DMS 273 (cell line): ENCODE data around the gene ZCCHC7.
"Not testable (repeated sequence)": the region's sequence is repeated elsewhere in the genome, so short reads cannot be mapped to it uniquely, and the experiment has no call there.

Source experiments
- DNase-seq: peaks from one replicate; lab custom pipeline; 2025; ENCODE audit not compliant: unreplicated experiment; lab: John Stamatoyannopoulos, UW

Gene ZCCHC7

DNA sequence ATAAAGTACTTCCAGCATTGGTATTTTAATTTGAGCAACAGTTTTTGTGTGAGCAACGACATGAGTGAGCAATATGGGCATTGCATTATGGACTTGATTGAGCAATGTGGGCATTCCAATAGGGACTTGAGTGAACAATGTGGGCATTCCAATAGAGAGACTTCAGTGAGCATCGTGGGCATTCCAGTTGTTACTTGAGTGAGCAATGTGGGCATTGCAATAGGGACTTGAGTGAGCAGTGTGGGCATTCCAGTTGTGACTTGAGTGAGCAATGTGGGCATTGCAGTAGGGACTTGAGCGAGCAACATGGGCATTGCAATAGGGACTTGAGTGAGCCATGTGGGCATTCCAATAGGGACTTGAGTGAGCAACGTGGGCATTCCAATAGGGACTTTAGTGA lies 52.2 kb downstream of the ZCCHC7 start:
- DNase-seq, result no peak

DNA sequence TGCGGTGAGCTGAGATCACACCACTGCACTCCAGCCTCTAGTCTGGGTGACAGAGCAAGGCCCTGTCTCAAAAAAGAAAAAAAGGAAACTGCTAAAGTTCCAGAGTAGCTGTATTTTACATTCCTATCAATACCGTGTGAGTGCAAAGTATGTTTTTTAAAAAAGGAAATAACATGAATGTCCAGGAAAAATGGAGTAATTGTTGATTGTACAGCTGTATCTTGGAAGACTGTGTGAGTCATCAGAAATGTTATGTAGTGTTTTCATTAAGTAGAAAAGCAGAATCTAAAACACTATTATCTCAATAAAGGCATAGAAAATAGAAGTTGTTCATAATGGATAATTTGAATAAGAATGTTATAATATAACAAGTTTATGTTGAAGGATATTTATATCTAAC lies 53.9 kb downstream of the ZCCHC7 start:
- DNase-seq, result no peak

DNA sequence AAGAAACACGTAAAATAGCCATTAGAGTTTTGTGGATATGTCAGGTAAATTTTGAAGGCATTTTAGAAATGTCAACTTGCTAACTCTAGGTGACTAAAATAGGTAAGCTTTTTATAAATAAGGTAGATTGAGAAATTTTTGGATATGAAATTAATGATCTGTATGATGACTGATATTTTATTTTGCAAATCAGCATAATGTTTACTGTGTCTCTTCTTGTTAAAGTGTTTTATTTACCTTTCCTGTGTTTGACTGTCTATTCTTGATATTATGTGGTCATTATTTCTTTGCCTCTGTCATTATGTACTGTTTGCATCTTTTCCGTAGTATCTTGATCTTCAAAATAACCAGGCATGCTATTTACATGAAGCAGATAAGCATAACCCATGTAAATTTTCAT lies 58.4 kb downstream of the ZCCHC7 start:
- DNase-seq, result no peak

DNA sequence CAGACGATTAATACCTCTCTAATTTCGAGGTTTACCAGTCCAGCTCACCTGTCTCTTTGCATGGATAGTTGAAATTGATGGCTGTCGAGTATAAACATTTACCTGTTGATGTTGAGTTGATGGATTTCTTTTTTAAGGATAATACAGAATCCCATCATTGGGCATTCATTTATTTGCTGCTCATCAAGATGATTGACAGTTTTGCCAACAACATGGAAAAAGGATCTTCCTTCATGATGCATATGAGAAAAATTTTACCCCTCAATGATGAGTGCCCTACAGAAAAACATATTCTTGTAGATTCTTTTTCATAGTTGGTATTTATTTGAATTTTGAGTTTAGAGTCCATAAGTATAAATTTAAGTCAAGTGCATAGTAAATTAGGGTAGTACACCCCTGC lies 59.2 kb downstream of the ZCCHC7 start:
- DNase-seq, result no peak

DNA sequence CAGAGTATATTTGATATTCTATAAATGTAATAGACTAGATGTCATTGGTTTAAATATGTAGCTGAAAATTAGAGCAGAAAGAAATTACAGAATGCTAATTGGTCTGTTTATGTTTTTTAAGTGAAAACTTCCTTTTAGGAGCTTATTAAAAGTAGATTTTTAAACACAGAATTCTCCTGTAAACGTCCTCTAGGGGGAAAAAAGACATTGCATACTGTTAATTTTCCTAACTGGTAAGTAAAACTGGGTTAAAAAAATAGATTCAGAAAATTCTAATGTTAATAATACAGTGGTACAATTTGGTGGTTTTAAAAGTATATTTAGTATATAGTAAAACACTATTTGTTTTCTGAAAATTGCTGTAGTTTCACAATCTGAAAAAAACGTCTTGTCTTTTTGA lies 59.8 kb downstream of the ZCCHC7 start:
- DNase-seq, result no peak

DNA sequence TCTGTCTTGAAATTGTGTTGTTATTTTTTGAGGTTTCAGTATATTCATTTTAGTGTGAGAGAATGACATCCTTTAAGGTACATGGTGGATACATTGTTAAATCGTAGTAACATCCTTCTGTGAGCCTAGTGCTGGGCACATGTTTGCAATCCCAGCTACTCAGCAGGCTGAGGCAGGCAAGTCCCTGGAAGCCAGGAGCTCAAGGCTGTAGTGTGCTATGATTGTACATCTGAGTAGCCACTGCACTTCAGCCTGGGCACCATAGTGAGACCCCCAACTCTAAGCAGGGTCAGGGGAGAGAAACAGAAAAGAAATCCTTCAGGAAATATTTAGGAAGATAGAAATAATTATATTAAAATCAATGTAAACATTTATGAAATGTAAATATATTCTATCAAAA lies 62.3 kb downstream of the ZCCHC7 start:
- DNase-seq, result no peak

DNA sequence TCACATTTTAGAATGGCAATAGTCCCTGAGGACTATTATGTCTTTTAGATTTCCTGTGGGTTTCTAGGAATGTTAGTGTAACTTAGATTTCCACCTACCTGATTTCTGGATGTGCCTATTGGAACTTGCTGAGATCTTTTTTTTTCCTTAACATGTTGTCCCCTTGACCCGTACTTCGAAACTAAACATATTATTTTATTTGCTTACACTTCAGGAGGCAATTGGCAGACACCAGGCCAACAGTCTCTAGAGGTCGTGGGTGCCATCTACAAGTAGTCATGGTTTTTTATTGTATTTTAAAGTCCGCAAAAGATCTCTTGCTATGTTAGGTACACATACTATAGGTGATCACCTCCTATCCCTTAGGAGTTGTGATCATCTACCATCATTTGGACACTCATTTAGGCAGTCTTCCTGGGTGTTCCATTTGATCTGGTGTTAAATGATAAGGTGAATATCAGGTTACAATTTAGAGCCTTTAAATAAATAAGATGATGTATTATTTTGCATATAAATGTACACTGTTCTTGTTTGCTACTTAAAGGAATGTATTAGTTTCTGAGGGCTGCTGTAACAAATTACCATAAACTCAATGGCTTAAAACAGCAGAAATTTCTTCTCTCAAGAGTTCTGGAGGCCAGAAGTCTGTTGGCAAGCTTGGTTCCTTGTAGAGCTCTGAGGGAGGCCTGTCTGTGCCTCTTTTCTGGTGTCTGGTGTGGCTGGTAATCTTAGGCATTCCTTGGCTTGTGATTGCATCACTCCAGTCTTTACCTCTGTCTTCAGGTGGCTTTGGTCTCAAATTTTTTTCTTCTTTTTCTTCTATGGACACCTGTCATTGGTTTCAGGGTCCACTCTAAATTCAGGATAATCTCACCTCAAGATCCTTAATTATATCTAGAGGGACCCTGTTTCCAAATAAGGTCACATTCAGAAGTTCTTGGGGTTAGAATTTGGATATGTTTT lies 64.8 kb downstream of the ZCCHC7 start:
- no peak for DNase-seq

DNA sequence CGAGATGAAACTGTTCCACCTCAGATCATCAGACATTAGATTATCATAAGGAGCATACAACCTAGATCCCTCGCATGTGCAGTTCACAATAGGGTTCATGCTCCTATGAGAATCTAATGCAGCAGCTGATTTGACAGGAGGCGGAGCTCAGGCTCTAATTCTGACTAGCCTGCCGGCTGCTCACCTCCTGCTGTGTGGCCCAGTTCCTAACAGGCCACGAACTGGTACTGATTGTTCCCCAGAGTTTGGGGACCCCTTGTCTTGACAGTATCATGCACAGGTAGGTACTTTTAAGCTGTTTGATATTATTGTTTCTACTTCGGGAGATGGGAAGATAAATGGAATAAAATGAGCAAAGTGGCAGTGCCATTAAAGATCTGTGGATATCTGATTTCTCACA lies 66.9 kb downstream of the ZCCHC7 start:
- no peak for DNase-seq

DNA sequence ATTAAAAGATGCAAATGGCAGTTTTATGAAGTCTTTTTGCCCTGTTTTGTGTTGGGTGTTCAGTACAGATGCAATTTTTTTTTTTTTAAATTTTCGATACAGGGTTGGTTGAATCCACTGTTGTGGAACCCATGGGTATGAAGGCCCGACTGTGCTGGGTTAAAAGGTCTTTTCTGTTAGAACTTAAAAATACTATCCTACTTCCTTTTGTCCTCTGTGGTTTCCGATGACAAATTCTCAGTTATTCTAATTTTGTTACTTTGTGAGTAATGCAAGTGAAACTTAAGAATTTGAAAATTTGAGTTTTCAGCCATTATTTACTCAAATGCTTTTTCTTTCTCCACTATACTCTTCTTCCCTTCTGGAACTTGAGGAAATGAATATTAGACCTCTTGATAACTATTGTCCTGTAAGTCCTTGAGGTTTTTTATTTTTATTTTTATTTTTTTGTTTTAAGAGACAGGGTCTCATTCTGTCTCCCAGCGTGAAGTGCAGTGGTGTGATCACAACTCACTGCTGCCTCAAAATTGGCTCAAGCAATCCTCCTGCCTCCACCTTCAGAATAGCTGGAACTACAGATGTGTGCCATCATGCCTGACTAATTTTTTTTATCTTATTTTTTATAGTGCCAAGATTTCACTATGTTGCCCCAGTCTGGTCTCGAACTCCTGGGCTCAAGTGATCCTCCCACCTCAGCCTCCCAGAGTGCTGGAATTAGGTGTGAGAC lies 67.5 kb downstream of the ZCCHC7 start:
- DNase-seq, result no peak

DNA sequence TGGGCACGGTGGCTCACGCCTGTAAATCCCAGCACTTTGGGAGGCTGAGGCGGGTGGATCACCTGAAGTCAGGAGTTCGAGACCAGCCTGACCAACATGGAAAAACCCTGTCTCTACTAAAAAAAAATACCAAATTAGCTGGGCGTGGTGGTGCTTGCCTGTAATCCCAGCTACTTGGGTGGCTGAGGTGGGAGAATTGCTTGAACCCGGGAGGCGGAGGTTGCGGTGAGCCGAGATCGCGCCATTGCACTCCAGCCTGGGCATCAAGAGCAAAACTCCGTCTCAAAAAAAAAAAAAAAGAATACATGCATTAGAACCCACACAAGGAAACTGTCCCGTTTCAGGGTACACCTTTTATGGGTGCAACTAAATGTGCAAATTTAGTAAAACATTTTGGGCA lies 70.4 kb downstream of the ZCCHC7 start:
- not testable (repeated sequence) for DNase-seq

DNA sequence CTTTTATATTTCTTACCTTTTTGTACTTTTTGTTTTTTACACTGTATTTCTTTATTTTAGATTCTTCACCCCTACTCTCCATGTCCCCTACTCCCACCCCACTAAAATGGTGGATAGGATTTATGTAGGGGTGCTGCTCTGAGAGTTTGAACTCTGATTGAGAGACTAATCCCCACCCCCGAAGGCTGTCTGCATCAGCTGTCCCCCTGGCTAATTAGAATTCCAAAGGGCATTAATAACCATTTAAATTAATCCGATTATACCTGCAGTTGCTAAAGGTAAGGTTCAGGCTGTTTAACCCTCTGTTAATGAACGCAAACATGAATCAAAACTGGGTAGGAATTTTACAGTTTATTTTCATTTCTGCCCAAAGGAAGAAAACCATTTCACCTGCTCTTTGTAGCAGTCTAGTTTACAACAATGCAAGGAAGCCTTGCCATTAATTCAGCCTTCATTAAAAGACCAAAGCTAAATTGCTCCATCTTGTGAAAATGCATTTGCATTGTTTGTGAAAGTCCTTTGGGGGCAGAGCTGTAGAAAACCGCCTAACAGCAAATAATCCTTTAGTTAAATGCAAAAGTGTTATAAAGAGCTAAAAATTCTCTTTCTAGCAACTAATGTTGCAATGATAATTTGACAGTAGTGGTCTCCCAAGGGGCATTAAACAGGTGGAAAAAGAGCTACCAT lies 71.2 kb downstream of the ZCCHC7 start:
- DNase-seq, result no peak

DNA sequence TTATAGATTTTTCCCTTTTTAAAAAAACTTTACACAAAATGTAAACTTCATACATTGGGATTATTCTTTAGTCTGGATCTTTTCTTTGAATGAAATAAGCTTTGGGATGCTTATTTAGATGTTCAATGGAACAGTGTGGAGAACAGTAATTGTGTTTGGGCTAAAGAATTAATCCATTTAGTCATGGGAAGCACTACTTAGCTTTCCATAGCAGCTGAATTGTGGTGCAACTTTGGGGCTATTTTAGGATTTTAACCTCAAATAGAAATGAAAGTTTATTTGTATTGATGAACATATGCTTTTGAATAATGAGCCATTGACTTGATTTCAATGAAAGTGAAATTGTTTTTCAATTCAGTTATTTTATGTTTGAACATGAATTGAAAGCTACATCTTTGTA lies 72.4 kb downstream of the ZCCHC7 start:
- DNase-seq, result no peak

DNA sequence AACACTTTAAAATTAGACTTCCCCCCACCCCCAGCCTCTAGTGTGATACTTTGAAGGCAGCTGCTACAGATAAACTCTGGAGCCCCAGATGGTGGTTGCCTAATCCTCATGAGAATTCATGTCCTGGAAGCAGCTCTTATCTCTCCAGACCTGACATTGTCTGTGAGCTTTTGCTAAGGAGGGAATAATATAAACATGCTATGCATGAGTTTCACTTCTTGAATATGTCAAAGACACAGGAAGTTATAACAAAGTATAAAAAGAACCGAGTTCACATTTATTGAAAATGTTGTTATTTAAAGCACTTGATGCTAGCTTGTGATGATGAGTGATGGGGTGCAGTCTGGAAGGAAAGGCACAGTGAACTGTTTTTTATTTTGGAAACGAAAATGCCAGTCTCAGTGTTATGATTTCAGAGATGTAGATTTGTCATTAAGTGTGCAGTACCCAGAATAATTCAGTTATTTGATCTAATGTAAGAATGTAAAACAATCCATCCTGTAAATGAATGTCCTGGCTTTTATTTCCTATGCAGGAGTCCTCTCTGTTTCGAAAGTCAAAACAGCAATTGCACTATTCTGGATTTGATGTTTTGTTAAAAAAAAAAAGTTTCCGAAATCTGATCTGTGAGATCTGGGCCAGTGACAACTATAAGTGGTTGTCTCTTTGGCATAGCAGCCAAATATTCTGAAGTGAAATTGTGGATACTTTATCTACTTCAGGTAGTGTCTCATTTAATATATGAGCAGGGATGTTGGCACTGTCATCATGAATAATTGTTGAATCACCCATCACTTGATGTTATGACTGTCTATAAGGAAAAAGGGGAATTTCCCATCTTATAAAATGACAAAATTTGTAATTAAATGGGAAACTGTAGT lies 77.0 kb downstream of the ZCCHC7 start:
- peak; percentile 91 for DNase-seq

DNA sequence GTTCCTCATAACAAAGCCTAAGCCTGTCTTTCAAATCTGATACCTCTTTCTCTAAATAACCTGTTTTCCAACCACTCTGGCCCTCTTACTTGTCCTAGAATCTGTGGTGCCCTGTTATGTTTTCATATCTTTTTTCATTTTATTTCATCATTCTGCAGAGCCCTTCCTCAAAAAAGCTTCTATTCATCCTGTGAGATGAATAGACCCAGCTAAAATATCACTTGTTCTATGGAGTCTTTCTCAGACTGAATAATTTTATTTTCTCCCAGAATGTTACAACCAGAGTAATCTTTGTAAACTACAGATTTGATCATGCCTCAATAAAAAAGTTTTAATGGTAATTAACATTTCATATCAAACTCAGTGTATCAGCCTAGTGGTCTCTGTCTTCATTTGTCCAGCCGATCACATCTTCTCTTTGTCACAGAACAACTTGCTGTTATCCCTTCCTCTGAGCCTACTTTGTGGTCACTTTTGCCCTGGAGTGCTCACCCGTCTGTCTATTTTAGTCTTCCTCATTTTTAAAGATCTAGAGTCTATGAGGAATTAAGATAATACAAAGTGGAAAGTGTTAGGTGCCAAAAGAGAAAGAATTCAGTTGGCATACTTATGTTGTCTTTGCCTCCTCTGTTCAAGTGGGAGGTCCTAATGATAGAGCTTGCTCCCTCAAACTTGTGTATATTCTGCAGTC lies 77.8 kb downstream of the ZCCHC7 start:
- DNase-seq, result no peak

DNA sequence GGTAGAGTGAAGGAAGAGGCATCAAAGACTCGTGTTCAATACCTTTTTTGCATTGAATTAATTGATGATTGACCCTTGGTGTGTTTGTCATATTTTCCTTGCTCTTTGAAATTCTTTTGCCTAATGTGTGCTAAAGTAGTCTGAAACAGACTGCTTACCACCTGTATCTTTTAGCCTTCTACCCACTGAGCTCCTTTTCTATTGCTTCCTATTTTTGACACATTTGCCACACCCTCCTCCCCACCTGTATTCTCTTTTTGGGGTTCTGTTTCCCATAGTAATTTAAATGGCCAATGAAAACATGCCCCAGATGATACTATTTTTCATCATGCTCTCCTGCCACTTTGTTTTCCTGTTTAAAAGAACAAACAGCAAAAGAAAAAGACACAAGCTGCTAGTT lies 78.5 kb downstream of the ZCCHC7 start:
- no peak for DNase-seq

DNA sequence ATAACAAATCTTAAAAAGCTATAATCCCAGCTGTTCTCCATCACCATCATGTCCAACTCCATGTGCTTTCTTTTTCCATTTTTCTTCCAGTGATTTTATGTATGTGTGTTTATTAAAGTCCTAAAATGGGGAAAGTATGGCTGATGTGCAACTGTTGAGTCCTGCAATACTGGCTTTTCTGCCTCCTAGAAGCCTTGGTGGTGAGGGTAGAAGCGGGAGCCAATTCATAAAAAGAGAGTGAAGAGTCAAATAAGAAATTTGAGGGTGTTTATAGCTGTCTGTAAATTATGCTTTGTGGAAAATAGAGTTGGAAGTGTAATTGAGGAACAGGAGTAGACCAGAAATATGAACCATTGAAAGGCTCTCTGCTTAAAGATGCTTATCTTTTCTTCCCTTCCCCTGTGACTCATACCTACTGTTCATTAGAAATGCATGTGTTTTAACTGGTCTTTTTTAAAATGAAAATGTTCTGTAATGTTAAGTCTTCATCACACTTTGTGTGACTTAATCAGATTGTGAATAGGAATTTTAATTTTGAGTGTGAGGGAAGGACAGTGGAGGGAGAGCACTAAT lies 80.1 kb downstream of the ZCCHC7 start:
- peak; percentile 21 for DNase-seq

DNA sequence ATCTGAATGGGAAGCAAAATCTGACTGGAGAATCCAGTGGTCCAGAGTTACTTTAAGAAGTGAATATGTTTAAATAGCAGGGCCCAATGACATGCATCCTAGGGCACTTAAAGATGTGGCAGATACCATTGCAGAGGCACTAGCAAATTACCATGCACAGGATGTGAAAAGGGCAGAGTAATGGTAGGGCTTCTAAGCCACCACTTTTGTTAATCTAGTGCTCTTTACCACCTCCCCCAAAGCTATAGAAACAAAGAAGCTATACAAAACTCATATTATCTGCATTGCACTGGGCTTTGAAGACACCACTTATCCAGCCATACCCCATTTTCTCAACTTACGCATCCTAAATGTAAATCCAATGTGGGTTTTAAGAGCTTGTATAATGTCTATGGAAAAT lies 81.2 kb downstream of the ZCCHC7 start:
- no peak for DNase-seq

DNA sequence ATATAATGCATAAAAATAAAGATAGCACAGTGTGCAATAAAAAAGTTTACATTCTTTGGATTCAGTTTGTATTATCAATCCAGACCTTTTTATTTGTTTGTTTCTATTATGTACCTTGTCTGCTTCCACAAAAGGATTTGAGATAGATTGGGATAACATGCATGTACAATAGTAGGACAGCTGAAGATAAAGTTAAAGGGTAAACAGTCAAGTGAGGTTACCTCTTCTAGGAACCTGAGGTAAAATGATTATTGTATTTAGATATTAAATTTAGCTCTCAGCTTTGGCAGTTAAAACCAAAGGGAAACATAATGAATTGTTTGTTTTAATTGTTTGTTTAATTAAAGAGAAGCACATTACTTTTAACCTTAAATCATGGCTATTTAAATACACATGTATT lies 81.7 kb downstream of the ZCCHC7 start:
- DNase-seq, result no peak

DNA sequence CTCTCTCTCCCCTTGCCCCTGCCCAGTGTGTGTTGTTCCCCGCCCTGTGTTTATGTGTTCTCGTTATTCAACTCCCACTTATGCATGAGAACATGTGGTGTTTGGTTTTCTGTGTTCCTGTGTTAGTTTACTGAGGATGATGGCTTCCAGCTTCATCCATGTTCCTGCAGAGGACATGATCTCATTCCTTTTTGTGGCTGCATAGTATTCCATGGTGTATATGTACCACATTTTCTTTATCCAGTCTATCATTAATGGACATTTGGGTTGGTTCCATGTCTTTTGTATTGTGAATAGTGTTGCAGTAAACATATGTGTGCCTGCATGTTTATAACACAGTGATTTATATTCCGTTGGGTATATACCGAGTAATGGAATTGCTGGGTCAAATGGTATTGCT lies 83.1 kb downstream of the ZCCHC7 start:
- DNase-seq, result not testable (repeated sequence)

DNA sequence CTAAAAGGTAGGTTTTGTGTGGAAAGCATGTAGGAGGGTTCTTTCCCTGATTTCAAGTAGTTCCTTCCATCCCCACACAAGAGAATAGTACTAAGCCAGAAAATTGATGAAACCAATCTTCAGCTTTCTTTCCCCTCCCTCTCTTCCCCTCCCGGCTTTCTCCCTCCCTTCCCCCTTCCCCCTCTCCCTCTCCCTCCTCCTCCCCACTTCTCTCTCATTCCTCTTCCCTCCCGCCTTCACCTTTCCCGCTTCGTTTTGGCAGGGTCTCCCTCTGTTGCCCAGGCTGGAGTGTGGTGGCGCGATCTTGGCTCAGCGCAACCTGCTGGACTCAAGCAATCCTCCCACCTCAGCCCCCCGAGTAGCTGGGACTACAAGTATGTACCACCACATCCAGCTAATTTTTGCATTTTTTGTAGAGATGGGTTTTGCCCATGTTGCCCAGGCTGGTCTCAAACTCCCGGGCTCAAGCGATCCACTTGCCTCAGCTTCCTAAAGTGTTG lies 85.8 kb downstream of the ZCCHC7 start:
- no peak for DNase-seq
